DOHH2 (cell line): ENCODE data around the gene UBE2D3.

Experiments
- H3F3A ChIP-seq: fragments of 200-600 bp; sonication (generic), shearing (Covaris generic); 2 replicates; pipeline ENCODE4 v1.6.0; 2016; ENCODE audit warnings: antibody characterized with exemption, mild to moderate bottlenecking; ENCODE audit not compliant: control insufficient read depth, insufficient read depth
- H3K27ac ChIP-seq: fragments of 200-600 bp; sonication (generic); 2 replicates; pipeline ENCODE4 v1.5.1; 2014; ENCODE audit warnings: low read depth, mild to moderate bottlenecking, low read length, moderate library complexity
- H3K27me3 ChIP-seq: fragments of 200-600 bp; sonication (generic); 2 replicates; pipeline ENCODE4 v1.6.1; 2014; ENCODE audit warnings: mild to moderate bottlenecking, low read length, mixed read lengths; ENCODE audit not compliant: control insufficient read depth
- H3K36me3 ChIP-seq: fragments of 200-600 bp; sonication (generic); 2 replicates; pipeline ENCODE4 v1.6.1; 2014; ENCODE audit warnings: mild to moderate bottlenecking, low read length, moderate library complexity, mixed read lengths; ENCODE audit not compliant: control insufficient read depth
- H3K4me1 ChIP-seq: fragments of 200-600 bp; sonication (generic); 2 replicates; pipeline ENCODE4 v1.6.1; 2014; ENCODE audit warnings: mild to moderate bottlenecking, low read length, mixed read lengths; ENCODE audit not compliant: control insufficient read depth
- H3K4me2 ChIP-seq: fragments of 200-600 bp; sonication (generic); 2 replicates; pipeline ENCODE4 v1.6.0; 2014; ENCODE audit warnings: mild to moderate bottlenecking, low read length, moderate library complexity
- H3K4me3 ChIP-seq: fragments of 200-600 bp; sonication (generic); 2 replicates; pipeline ENCODE4 v1.5.1; 2014; ENCODE audit warnings: mild to moderate bottlenecking, low read length, mixed read lengths
- H3K79me2 ChIP-seq: fragments of 200-600 bp; sonication (generic); 2 replicates; pipeline ENCODE4 v1.6.1; 2014; ENCODE audit warnings: mild to moderate bottlenecking, low read length, mixed read lengths; ENCODE audit not compliant: control insufficient read depth
- H3K9me2 ChIP-seq: fragments of 200-600 bp; sonication (generic); replicated peaks from 2 replicates; pipeline ENCODE4 v1.6.1; 2014; ENCODE audit warnings: mild to moderate bottlenecking, low read length, mixed read lengths; ENCODE audit not compliant: control insufficient read depth
- H3K9me3 ChIP-seq: fragments of 200-600 bp; sonication (generic); 2 replicates; pipeline ENCODE4 v1.6.1; 2014; ENCODE audit warnings: antibody characterized with exemption, low read length, mixed read lengths; ENCODE audit not compliant: control insufficient read depth, insufficient read depth
- H4K20me1 ChIP-seq: fragments of 200-600 bp; sonication (generic); 2 replicates; pipeline ENCODE4 v1.6.0; 2014; ENCODE audit warnings: low read depth, mild to moderate bottlenecking, antibody characterized with exemption, low read length, moderate library complexity; ENCODE audit not compliant: control insufficient read depth, insufficient read depth
- CTCF ChIP-seq: fragments of 200-600 bp; sonication (generic); IDR thresholded peaks from one replicate; pipeline ENCODE4 v1.5.1; 2014; ENCODE audit warnings: antibody characterized with exemption, mild to moderate bottlenecking, low read depth, low read length; ENCODE audit not compliant: poor library complexity, severe bottlenecking
- EZH2phosphoT487 ChIP-seq: fragments of 200-600 bp; sonication (generic); IDR thresholded peaks from 2 replicates; pipeline ENCODE4 v1.6.1; 2017; ENCODE audit warnings: borderline replicate concordance, mild to moderate bottlenecking, antibody characterized with exemption, low read length, moderate library complexity, mixed read lengths

Gene UBE2D3

GRCh38 chr4:102826890-102827673 lies at the start of gene UBE2D3:
Gene UBE2D3, minus strand, starts transcription at chr4:102827551. Its CDS starts 1,043 bp downstream, at chr4:102826508.
- Histone ChIP-seq H3K27me3 (no peaks in the 10 kb centered on the region), H4K20me1 (peaks cover 32% of the 10 kb centered on the region), H3K9me3 (no peaks in the 10 kb centered on the region), H3K9me2 (no peaks in the 10 kb centered on the region), H3K79me2 (peaks cover 89% of the 10 kb centered on the region), H3K4me2 (peak within 1 kb of the TSS; percentile 67), H3K4me3 (peak within 1 kb of the TSS; percentile 94), H3F3A (0 out of 2 replicates have a peak, but pooled peaks cover 5% of the 10 kb centered on the region), H3K27ac (peak within 1 kb of the TSS; percentile 91), H3K4me1 (peaks cover 49% of the 10 kb centered on the region), H3K36me3 (peaks cover 54% of the 10 kb centered on the region)
- no peak for TF ChIP-seq EZH2phosphoT487
- TF ChIP-seq CTCF, result peak; percentile 43

- Histone ChIP-seq H3K36me3 (peaks cover 64% of the 10 kb centered on the region), H3K9me2 (no peaks in the 10 kb centered on the region), H3K4me1 (peaks cover 19% of the 10 kb centered on the region), H3K79me2 (peaks cover 90% of the 10 kb centered on the region), H3K9me3 (peaks cover 31% of the 10 kb centered on the region), H4K20me1 (no peaks in the 10 kb centered on the region), H3K27ac (no peak overlapping the region), H3K4me2 (peak overlapping the region; percentile 94), H3F3A (peaks cover 5% of the 10 kb centered on the region), H3K27me3 (no peaks in the 10 kb centered on the region), H3K4me3 (peak overlapping the region; percentile 92; the same call in 1 of the 2 replicates)
- TF ChIP-seq EZH2phosphoT487, result no peak
- no peak for TF ChIP-seq CTCF
Measured at GRCh38 chr4:102871772-102872171, 44.4 kb upstream of the UBE2D3 start.

- H3K36me3 ChIP-seq, result peaks cover 54% of the 10 kb centered on the region
- no peaks in the 10 kb centered on the region for H3K27me3 ChIP-seq
- peaks cover 12% of the 10 kb centered on the region; the same call in 1 of the 2 replicates for H3K9me3 ChIP-seq
- H4K20me1 ChIP-seq, result no peaks in the 10 kb centered on the region
- peaks cover 5% of the 10 kb centered on the region for H3F3A ChIP-seq
- peaks cover 93% of the 10 kb centered on the region for H3K79me2 ChIP-seq
- H3K4me2 ChIP-seq, result peak overlapping the region; percentile 94
- H3K27ac ChIP-seq, result peak overlapping the region; percentile 93
- peaks cover 33% of the 10 kb centered on the region for H3K4me1 ChIP-seq
- no peak for TF ChIP-seq CTCF
- no peak for TF ChIP-seq EZH2phosphoT487
- no peaks in the 10 kb centered on the region for H3K9me2 ChIP-seq
- peak overlapping the region; percentile 92 for H3K4me3 ChIP-seq
Measured at GRCh38 chr4:102869569-102870197, 42.3 kb upstream of the UBE2D3 start.
